HL-60 (cell line): ENCODE data around the gene IFNG-AS1.

ENCODE experiments used
- DNase-seq, 2 experiments: peaks; one replicate each; pipeline ENCODE4 v3.0.0-alpha.2; 2010 to 2020; ENCODE audit warnings: low read depth in 1 of 2, low spot score in 1 of 2
- H3K27ac ChIP-seq: fragments of 250-450 bp; sonication (Bioruptor Pico); replicated peaks from 2 replicates; pipeline ENCODE4 v1.5.1; 2020; ENCODE audit warnings: mild to moderate bottlenecking, moderate library complexity
- H3K27me3 ChIP-seq: fragments of 250-450 bp; sonication (Bioruptor Pico); 2 replicates; pipeline ENCODE4 v1.5.1; 2021; ENCODE audit warnings: mild to moderate bottlenecking, moderate library complexity; ENCODE audit not compliant: insufficient read depth, poor library complexity, severe bottlenecking
- H3K4me3 ChIP-seq: replicated peaks from 2 replicates; pipeline ENCODE4 v1.5.1; 2011; ENCODE audit warnings: mild to moderate bottlenecking, control low read depth, low read length; ENCODE audit not compliant: insufficient read depth
- CTCF ChIP-seq: IDR thresholded peaks from one replicate; pipeline ENCODE4 v1.5.1; 2011; ENCODE audit warnings: low read length, control low read depth, inconsistent platforms; ENCODE audit not compliant: insufficient read depth
- GABPA ChIP-seq: IDR thresholded peaks from 2 replicates; pipeline ENCODE4 v1.6.1; 2012; ENCODE audit warnings: low read depth
- POLR2AphosphoS5 ChIP-seq: IDR thresholded peaks from 2 replicates; pipeline ENCODE4 v1.6.1; 2012; ENCODE audit warnings: low read depth
- REST ChIP-seq: IDR thresholded peaks from 2 replicates; pipeline ENCODE4 v1.6.1; 2012; ENCODE audit warnings: low read depth; ENCODE audit not compliant: insufficient replicate concordance
- SPI1 ChIP-seq: IDR thresholded peaks from 2 replicates; pipeline ENCODE4 v1.6.1; 2012; ENCODE audit warnings: low read depth, mild to moderate bottlenecking, borderline replicate concordance

Gene IFNG-AS1

GRCh38 chr12:67942724-67943123, 46.5 kb upstream of the IFNG-AS1 start:
- no peak overlapping the region for H3K27ac ChIP-seq
- H3K4me3 ChIP-seq: no peak overlapping the region
- TF ChIP-seq REST: no peak
- TF ChIP-seq CTCF: no peak
- TF ChIP-seq GABPA: no peak
- no peak for TF ChIP-seq POLR2AphosphoS5
- no peak for TF ChIP-seq SPI1
- H3K27me3 ChIP-seq: peaks cover 12% of the 10 kb centered on the region
- DNase-seq: no peak

- peak in 1 of 2 experiments; percentile 42 for DNase-seq
- peaks cover 12% of the 10 kb centered on the region for H3K27me3 ChIP-seq
- TF ChIP-seq REST (no peak), GABPA (no peak), SPI1 (no peak), CTCF (peak; percentile 49), POLR2AphosphoS5 (no peak)
- no peak overlapping the region for H3K27ac ChIP-seq
- no peak overlapping the region for H3K4me3 ChIP-seq
Measured at GRCh38 chr12:67943141-67943892, 45.9 kb upstream of the IFNG-AS1 start.

- H3K27me3 ChIP-seq: peaks cover 12% of the 10 kb centered on the region
- TF ChIP-seq SPI1 (no peak), POLR2AphosphoS5 (no peak), GABPA (no peak), CTCF (no peak), REST (no peak)
- no peak overlapping the region for H3K4me3 ChIP-seq
- no peak overlapping the region for H3K27ac ChIP-seq
- no peak for DNase-seq
Measured at GRCh38 chr12:67944093-67944492, 45.2 kb upstream of the IFNG-AS1 start.
